Muscle layer of colon (tissue), 2 donors: ENCODE results near the gene CCDC184.

Experiments used
- H3K27ac ChIP-seq: one replicate; pipeline ENCODE4 v1.7.0; 2013; ENCODE audit warnings: low read depth, mild to moderate bottlenecking, low read length, moderate library complexity
- H3K27me3 ChIP-seq, 2 donors: one replicate each; pipeline ENCODE4 v1.7.0; 2013; ENCODE audit warnings: low read length in 2 of 2, mild to moderate bottlenecking in 2 of 2; ENCODE audit not compliant: insufficient read depth in 2 of 2, control insufficient read depth in 1 of 2
- H3K36me3 ChIP-seq: one replicate; pipeline ENCODE4 v1.7.0; 2013; ENCODE audit warnings: mild to moderate bottlenecking, low read length; ENCODE audit not compliant: insufficient read depth
- H3K4me1 ChIP-seq: one replicate; pipeline ENCODE4 v1.7.0; 2013; ENCODE audit warnings: mild to moderate bottlenecking, low read length; ENCODE audit not compliant: insufficient read depth
- H3K4me3 ChIP-seq, 2 donors: one replicate each; pipeline ENCODE4 v1.7.0; 2013; ENCODE audit warnings: low read length in 2 of 2, low read depth in 1 of 2, mild to moderate bottlenecking in 1 of 2, moderate library complexity in 1 of 2
- H3K9ac ChIP-seq: one replicate; pipeline ENCODE4 v1.7.0; 2013; ENCODE audit warnings: low read length
- H3K9me3 ChIP-seq: one replicate; pipeline ENCODE4 v1.7.0; 2013; ENCODE audit warnings: mild to moderate bottlenecking, low read length
- donor health status: abdominal sarcoma.
- donor health status: Adenocarcinoma of cecum.

The CCDC184 gene

GRCh38 chr12:48180857-48181495 is 2.5 kb upstream of the CCDC184 start:
- peaks cover 29 to 47% of the 10 kb centered on the region in 2 donors for H3K27me3 ChIP-seq
- peaks cover 15% of the 10 kb centered on the region for H3K4me1 ChIP-seq
- H3K9me3 ChIP-seq, result no peaks in the 10 kb centered on the region
- H3K4me3 ChIP-seq, result no peak overlapping the region
- no peak overlapping the region for H3K27ac ChIP-seq
- H3K36me3 ChIP-seq, result no peaks in the 10 kb centered on the region
- H3K9ac ChIP-seq, result no peak overlapping the region

- H3K9ac ChIP-seq, result no peak overlapping the region
- H3K4me1 ChIP-seq, result peaks cover 15% of the 10 kb centered on the region
- peaks cover 29 to 47% of the 10 kb centered on the region in 2 donors for H3K27me3 ChIP-seq
- no peaks in the 10 kb centered on the region for H3K9me3 ChIP-seq
- no peaks in the 10 kb centered on the region for H3K36me3 ChIP-seq
- peak overlapping the region; percentile 43 to 92 for H3K4me3 ChIP-seq
- H3K27ac ChIP-seq, result no peak overlapping the region
Measured at GRCh38 chr12:48182631-48183030, 813 bp upstream of the CCDC184 start.

DNA sequence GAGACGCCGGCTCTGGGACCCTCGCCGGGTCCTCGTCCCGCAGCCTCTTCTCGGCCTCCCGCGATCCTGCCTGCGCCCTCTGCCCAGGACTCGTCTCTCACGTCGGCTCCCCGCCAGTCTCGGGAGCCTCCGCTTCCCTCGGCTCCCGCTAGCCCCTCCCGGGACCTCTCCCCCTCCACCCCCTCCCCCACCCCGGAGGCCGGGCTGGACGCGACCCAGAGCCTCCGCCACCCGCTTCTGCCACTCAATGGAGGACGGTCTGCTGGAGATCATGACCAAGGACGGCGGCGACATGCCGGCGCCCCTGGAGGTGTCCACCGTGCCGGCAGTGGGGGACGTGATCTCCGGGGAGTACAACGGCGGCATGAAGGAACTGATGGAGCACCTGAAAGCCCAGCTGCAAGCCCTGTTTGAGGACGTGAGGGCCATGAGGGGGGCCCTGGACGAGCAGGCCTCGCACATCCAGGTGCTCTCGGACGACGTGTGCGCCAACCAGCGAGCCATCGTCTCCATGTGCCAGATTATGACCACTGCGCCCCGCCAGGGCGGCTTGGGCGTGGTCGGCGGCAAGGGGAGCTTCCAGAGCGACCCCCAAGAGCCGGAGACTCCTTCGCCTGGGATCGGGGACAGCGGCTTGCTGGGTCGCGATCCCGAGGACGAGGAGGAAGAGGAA is 568 bp downstream of the CCDC184 start:
- H3K9ac ChIP-seq, result no peak overlapping the region

GRCh38 chr12:48184549-48184922 is 1.1 kb downstream of the CCDC184 start:
- Histone ChIP-seq H3K9ac (no peak overlapping the region), H3K4me3 (peak overlapping the region; percentile 43 to 92), H3K27ac (no peak overlapping the region), H3K36me3 (no peaks in the 10 kb centered on the region), H3K9me3 (no peaks in the 10 kb centered on the region), H3K27me3 (peaks cover 29 to 47% of the 10 kb centered on the region in 2 donors), H3K4me1 (peaks cover 15% of the 10 kb centered on the region)

More for the DNA sequence above, 568 bp downstream of the CCDC184 start:
- Histone ChIP-seq H3K27ac (no peak overlapping the region), H3K9me3 (no peaks in the 10 kb centered on the region), H3K27me3 (peaks cover 29 to 47% of the 10 kb centered on the region in 2 donors), H3K36me3 (no peaks in the 10 kb centered on the region), H3K4me3 (peak overlapping the region; percentile 43 to 92), H3K4me1 (peaks cover 15% of the 10 kb centered on the region)

DNA sequence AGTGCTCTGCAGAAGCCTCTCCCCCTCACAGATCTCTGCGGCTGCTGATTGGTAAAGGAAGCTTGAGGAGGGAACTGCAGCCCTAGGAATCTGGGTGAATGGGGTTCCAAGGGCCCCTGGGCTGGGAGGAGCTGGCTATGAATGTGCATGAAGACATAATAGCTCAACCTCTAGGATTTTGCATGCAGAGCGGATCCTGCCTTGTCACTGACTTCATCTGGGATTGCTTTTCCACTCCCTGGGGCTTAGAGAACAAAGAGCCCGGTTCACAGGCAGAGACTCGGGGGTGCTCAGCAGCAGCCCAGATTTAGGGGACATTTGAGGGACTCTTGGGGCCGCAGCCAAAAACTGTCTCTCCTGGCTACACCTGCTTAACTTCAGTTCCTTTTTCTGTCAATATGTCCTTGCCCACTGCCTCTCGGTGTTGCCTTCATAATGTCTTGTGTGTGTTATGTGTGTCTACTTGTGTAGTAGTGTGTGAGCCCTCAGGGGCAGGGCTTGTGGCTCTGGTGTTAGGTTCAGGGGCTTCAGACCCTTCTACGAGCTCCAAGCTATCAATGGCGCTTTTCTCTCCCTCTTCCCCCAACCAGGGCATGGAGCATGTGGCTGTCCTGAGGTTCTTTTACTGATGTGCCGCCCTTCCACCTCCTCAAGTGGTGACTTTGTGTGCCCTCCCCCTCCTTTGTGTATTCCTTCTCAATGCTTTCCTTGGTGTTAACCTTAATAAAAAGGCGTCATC is 1.9 kb downstream of the CCDC184 start:
- Histone ChIP-seq H3K9me3 (no peaks in the 10 kb centered on the region), H3K36me3 (no peaks in the 10 kb centered on the region), H3K27me3 (peaks cover 29 to 42% of the 10 kb centered on the region in 2 donors), H3K4me3 (no peak overlapping the region), H3K27ac (no peak overlapping the region), H3K9ac (no peak overlapping the region), H3K4me1 (peaks cover 15% of the 10 kb centered on the region)

DNA sequence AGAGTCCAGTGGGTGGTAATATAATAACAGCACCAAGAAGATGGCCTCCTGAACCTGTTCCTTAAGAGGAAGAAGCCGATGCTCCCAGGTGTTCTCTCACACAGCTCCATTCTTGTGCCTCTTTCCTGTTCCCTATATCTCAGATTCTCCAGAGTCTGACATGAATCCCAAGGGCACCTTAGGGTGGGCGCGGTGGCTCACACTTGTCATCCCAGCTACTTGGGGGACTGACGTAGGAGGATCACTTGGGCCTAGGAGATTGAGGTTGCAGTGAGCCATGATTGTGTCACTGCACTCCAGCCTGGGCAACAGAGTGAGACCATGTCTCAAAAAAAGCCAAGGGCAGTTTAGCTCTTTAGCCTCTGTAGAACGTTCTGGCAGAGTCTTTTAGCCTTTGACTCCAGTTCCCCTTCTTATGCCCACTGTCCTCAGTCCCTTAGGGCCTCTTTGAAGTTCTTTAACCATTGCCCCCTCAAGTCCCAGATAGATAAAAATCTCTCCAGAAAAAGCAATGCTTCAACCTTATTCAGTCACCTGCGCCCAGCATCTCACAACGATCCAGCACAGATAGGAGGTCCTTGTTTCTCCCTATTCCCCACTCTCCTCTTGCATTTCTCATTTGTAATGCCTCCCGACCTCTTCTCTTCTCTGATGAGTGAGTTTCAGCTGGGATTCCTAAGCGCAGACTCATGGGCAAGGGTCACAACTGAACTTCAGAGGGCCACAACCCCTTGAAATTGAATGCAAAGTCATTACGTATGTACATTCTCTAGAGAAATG is 4.7 kb downstream of the CCDC184 start:
- Histone ChIP-seq H3K9me3 (no peaks in the 10 kb centered on the region), H3K4me3 (no peak overlapping the region), H3K27ac (no peak overlapping the region), H3K9ac (no peak overlapping the region), H3K27me3 (peaks cover 11 to 16% of the 10 kb centered on the region in 2 donors), H3K36me3 (no peaks in the 10 kb centered on the region), H3K4me1 (peaks cover 7% of the 10 kb centered on the region)

DNA sequence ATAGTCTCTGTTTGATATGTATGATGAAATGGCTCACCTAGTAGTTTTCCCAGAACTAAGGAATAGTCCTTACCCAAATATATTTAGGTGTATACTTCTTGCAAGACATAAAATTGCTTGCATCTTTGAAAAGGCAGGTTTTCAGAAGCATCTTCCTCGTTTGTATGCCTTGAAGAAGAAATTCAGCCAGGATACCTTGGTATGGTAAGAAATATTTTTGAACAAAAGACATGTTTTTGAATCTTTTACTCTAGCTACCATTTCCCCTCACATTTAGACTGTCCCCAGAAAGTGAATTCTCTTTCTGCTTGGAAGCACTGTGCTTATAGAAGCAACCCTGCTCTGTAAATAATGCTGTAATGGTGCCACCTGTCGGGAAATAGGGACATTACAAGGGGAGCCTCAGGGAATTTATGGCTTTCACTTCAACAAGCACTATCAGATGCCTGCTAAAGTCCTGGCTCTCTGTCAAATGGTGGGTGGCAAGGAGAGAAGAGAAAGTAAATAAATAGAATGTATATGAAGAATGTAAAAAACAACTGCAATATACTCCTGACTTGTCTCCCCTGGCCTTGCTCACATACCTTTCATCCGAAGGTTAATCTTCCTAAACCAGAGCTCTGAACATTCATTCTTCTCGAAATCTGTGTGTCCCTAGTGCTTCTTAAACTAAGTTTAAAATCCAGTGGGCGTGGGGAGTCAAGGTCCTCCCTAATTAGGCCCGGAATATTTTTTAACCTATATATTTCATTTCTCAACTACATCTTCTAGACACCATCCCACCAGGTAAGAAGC is 6.1 kb downstream of the CCDC184 start:
- H3K9ac ChIP-seq, result no peak overlapping the region
- no peaks in the 10 kb centered on the region for H3K9me3 ChIP-seq
- peaks cover 4% of the 10 kb centered on the region for H3K4me1 ChIP-seq
- H3K27me3 ChIP-seq, result peaks cover 2 to 6% of the 10 kb centered on the region in 2 donors
- H3K36me3 ChIP-seq, result no peaks in the 10 kb centered on the region
- H3K27ac ChIP-seq, result no peak overlapping the region
- no peak overlapping the region for H3K4me3 ChIP-seq

DNA sequence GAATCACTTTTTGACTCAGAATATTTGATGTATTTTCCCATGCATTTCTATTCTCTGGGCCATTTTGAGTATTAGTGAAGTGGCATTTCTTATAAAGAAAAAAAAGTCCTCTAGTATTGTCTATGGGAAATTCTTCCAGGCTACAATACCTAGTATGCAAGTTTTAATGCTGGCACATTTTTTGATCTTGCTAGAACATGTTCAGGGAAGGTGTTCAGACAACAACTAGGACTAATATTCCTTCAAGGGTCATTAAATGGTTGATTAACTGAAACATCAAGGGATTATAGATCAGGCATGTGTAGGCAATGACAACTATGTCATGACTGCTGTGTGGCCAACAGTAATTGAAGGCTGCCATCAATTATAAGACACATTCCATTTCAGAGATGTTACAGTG is 7.7 kb downstream of the CCDC184 start:
- H3K4me3 ChIP-seq, result no peak overlapping the region
- H3K9ac ChIP-seq, result no peak overlapping the region
- H3K27ac ChIP-seq, result no peak overlapping the region
- H3K27me3 ChIP-seq, result no peaks in the 10 kb centered on the region
- no peaks in the 10 kb centered on the region for H3K36me3 ChIP-seq
- H3K4me1 ChIP-seq, result no peaks in the 10 kb centered on the region
- H3K9me3 ChIP-seq, result no peaks in the 10 kb centered on the region

GRCh38 chr12:48192861-48193260 is 9.4 kb downstream of the CCDC184 start:
- no peak overlapping the region for H3K4me3 ChIP-seq
- H3K9ac ChIP-seq, result no peak overlapping the region
- no peak overlapping the region for H3K27ac ChIP-seq
- H3K9me3 ChIP-seq, result no peaks in the 10 kb centered on the region
- no peaks in the 10 kb centered on the region for H3K36me3 ChIP-seq
- no peaks in the 10 kb centered on the region for H3K27me3 ChIP-seq
- H3K4me1 ChIP-seq, result no peaks in the 10 kb centered on the region

DNA sequence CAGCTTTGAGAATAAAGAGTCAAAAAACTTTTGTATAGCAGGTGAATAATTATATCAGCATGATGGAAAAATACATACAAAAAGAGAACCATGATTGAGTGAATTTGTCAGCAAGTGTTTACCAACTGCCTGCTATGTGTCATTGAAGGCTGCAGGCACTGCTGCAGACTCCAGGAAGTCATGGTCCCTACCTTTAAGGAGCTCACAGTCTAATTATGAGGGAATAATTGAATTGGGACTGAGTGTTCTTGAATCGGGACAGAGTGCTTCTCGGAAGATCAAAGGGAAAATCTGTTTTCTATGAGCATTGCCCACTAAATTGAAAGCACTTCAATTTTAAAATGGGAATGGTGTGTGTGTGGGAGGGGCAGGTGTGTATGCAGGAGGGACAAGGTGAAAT is 10.2 kb downstream of the CCDC184 start:
- no peak overlapping the region for H3K9ac ChIP-seq
- H3K27me3 ChIP-seq, result no peaks in the 10 kb centered on the region
- no peaks in the 10 kb centered on the region for H3K36me3 ChIP-seq
- H3K9me3 ChIP-seq, result no peaks in the 10 kb centered on the region
- no peak overlapping the region for H3K27ac ChIP-seq
- H3K4me1 ChIP-seq, result no peaks in the 10 kb centered on the region
- no peak overlapping the region for H3K4me3 ChIP-seq
